GM19467 (cell line): ENCODE results near the gene FBP1.

Experiments
- ATAC-seq: cut with Tn5 transposase; IDR thresholded peaks from one replicate; pipeline ENCODE4 v1.9.1; 2021; ENCODE audit warnings: mild to moderate bottlenecking, moderate library complexity; ENCODE audit not compliant: unreplicated experiment

The FBP1 gene

DNA sequence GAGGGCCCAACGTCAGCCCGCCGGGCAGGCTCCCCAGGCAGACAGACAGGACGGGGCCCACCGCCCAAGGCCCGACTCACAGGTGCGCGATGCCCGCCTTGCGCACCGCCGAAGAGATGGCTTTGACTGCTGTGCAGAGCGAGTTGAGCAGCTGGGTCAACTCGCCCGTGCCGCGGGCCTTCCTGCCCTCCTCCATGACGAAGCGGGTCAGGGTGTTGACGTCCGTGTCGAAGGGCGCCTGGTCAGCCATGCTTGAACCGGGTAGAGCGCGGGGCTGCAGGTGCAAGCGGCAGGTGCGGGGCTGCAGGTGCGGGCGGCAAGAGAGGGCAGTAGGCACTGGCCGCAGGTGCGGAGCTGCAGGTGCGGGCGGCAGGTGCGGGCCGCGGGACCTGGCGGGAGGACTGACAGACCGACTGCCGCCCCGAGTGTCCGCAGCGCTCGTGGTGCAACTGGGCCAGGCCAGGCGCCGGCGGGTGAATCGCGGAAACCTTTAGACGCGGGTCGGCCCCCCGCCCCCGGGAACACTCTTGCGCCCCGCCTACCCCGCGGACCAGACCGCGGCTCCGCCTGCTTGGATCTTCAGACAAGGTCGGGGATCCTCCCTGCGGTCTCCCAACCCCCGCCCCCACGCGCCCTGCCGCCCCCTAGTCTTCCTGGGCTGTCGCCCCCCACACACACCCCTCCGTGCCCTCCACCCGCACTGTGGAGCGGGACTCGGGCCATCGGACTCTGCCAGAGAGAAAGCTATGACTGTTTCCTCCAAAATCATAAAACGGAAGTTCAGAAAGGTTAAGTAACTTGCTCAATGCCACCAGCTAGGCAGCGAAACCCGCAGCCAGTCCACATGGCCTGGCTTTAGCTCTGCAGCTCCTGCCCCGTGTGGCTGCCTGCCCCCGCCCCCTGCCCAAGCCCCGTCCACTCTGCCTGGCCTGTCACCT, at the start of gene FBP1:
TSS of gene FBP1 (minus strand) at position 458 of the 938 bp plus-strand sequence. CDS start at position 250, 208 bp downstream.
- ATAC-seq: peak; percentile 44

GRCh38 chr9:94687451-94687850, 48.1 kb upstream of the FBP1 start:
- ATAC-seq: no peak

GRCh38 chr9:94685359-94685758, 46.0 kb upstream of the FBP1 start:
- ATAC-seq: no peak

GRCh38 chr9:94681508-94681907, 42.2 kb upstream of the FBP1 start:
- ATAC-seq: no peak

DNA sequence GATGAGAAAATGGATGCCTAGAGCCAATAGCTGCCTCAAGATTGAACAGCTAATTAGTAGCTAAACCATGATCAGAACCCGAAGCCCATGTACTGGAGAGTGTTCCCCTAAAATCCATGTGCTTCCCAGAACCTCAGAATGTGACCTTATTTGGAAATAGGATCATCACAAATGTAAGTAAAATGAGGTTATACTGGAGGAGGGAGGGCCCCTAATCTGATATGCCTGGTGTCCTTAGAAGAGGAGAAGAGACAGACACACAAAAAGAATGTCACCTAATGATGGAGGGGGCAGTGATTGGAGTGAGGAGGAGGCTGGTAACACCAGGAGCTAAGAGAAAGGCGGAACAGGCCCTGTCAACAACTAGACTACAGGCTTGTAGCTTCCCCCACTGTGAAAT, 41.3 kb upstream of the FBP1 start:
- no peak for ATAC-seq

DNA sequence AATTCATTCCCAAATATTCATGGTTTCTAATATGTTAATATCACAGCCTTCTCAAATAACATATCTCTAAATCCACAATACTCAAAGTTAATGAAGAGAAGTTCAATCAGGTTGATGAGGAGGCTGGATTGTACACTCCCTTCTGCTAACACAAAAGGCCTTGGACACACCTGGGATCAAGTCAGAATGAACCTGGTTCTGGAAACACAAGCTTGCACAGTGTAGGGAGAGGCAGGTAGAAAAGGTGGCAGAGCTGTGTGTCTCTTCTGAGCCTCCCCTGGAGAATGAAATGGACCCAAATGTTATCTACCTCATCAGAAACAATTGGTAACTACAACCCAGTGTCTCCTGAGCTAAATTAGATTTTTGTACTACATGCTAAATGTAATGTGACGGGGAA, 40.7 kb upstream of the FBP1 start:
- no peak for ATAC-seq

GRCh38 chr9:94679587-94679986, 40.3 kb upstream of the FBP1 start:
- ATAC-seq: no peak

DNA sequence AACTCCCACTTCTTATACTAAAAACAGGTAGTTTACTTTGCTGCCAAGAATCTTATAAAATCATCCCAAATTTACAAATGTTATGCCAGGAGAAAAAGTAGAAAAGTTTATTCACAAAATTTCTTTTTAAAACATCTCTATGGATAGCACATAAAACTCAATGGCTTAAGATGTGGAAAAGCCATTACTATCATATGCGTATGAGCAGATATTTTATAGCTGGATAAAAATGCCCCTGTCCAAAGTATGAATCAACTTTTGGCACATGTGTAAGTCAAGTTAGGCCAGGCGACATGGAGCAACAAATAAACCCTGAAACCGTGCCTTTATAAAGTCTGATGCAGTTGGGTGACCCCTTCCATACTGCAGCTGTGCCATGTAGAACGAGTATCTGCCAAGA, 38.6 kb upstream of the FBP1 start:
- no peak for ATAC-seq

- ATAC-seq: no peak
Observed at GRCh38 chr9:94676446-94677131, 37.3 kb upstream of the FBP1 start.

DNA sequence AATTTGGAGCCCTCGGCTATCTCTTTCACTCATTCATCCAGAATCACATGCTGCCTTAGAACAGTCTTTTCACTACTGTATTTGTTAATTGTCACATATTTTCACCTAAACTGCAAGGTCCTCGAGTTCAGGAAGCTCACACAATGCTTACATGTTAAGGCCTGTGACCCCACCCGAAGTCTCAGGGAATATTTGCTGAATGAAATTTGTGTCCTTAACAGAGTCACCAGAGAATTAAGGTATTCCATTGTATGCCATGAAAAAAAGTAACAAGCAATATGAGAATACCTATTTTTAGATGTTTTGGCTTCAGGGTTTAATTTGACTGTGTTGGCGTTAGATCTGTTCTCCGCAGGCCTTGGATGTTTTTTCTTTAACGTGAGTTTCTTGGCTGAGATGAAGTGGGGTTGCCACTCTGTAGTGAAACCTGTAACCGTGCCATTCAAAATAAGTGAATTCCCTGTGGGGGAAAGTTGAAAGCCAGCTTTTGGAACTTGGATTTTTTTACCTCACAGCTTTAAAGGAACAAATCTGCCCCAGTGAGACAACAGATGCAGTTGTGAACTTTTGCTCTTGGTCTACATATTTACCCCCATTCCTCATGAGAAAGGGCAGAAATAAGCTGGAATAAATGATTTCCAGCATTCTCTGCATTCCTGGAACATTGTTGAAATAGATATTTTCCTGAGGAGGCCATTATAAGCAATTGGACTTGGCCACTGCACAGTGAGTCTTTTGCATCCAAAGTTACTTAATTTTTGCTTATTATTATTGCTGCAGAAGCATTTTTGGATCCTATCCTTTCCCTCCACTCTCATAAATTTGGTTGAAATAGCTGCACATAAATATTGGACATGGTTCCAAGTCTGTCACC, 35.9 kb upstream of the FBP1 start:
- no peak for ATAC-seq

DNA sequence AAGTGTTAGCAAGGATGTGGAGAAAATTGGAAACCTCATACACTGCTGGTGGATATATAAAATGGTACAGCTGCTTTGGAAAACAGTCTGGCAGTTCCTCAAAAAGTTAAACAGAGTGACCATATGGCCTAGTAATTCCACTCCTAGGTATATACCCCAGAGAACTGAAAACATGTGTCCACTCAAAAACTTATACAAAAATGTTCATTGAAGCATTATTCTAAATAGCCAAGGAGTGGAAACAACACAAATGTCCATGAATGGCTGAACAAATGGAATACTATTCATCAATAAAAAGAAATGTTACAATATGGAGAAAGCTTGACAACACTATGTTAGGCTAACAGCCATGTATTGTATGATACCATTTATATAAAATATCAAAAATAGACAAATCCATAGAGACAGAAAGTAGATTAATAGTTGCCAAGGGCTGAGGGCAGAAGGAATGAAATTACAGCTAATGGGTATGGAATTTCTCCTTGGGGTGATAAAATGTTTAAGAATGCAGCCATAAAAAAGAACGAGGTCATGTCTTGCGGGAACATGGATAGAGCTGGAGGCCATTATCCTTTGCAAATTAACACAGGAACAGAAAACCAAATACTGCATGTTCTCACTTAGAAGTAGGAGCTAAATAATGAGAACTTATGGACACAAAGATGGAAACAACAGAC, 33.6 kb upstream of the FBP1 start:
- ATAC-seq: no peak

GRCh38 chr9:94668928-94669729, 29.8 kb upstream of the FBP1 start:
- ATAC-seq: peak; percentile 61

GRCh38 chr9:94668418-94668927, 29.2 kb upstream of the FBP1 start:
- no peak for ATAC-seq

- ATAC-seq: no peak
Observed at GRCh38 chr9:94666364-94667099, 27.2 kb upstream of the FBP1 start.

- ATAC-seq: no peak
Observed at GRCh38 chr9:94665613-94666012, 26.3 kb upstream of the FBP1 start.

- ATAC-seq: no peak
Observed at GRCh38 chr9:94664801-94665200, 25.5 kb upstream of the FBP1 start.

- ATAC-seq: no peak
Observed at GRCh38 chr9:94663640-94664039, 24.3 kb upstream of the FBP1 start.

- no peak for ATAC-seq
Observed at GRCh38 chr9:94663140-94663539, 23.8 kb upstream of the FBP1 start.
